Tibial nerve (tissue), 4 donors: Measurements from ENCODE around the gene ELAPOR1. TPM values are rescaled to one million over a fixed set of nuclear protein-coding genes. Genes with fewer than 3 reads are reported as not detected.

Source experiments
- DNase-seq, 2 donors: peaks; one replicate each; pipeline ENCODE4 v3.0.0-alpha.2; 2019; ENCODE audit warnings: low spot score in 2 of 2
- H3K27ac ChIP-seq, 4 donors: fragments of 200-600 bp; sonication (generic) in 3 of 4; one replicate each; pipeline ENCODE4 v1.5.1; 2017 to 2019; ENCODE audit warnings: mild to moderate bottlenecking in 1 of 4
- H3K27me3 ChIP-seq, 2 donors: fragments of 200-600 bp; sonication (generic) in 1 of 2; one replicate each; pipeline versions ENCODE4 v1.5.1 to v1.6.0; 2017 to 2019
- H3K36me3 ChIP-seq, 3 donors: fragments of 200-600 bp; sonication (generic); one replicate each; pipeline ENCODE4 v1.5.1; 2018 to 2019
- H3K4me1 ChIP-seq, 4 donors: fragments of 200-600 bp; sonication (generic) in 3 of 4; one replicate each; pipeline ENCODE4 v1.5.1; 2017 to 2019
- H3K4me3 ChIP-seq, 4 donors: fragments of 200-600 bp; sonication (generic) in 3 of 4; one replicate each; pipeline ENCODE4 v1.5.1; 2017 to 2019; ENCODE audit warnings: mild to moderate bottlenecking in 1 of 4, moderate library complexity in 1 of 4
- H3K9me3 ChIP-seq, 4 donors: fragments of 200-600 bp; sonication (generic) in 3 of 4; one replicate each; pipeline ENCODE4 v1.5.1; 2017 to 2019
- EP300 ChIP-seq, 2 donors: sonication (generic); formaldehyde crosslinking; IDR thresholded peaks; one replicate each; pipeline ENCODE4 v1.6.1; 2017; ENCODE audit warnings: antibody characterized with exemption in 2 of 2, mild to moderate bottlenecking in 1 of 2
- POLR2A ChIP-seq, 2 donors: fragments of 450-650 bp; IDR thresholded peaks; one replicate each; pipeline ENCODE4 v1.6.1; 2017; ENCODE audit warnings: antibody characterized with exemption in 2 of 2, mild to moderate bottlenecking in 2 of 2, moderate library complexity in 2 of 2
- WGBS, 2 donors: methylation state at CpG; one replicate each; pipeline ENCODE4 v1.1.5; 2018; 5-methylcytosine and 5-hydroxymethylcytosine counted together
- total RNA-seq, 4 donors: library from RNA; depleted of rRNA; stranded (reverse); fragments of >200 nt; gene quantifications; one replicate each; pipeline ENCODE4 v1.1.0, GENCODE V29; 2016
- TF ChIP-seq, protein P1 (sequence below), 5 experiments: fragments of 200-600 bp in 3 of 5; fragments of 450-650 bp in 2 of 5; sonication (generic) in 3 of 5; IDR thresholded peaks; one replicate each; pipeline ENCODE4 v1.5.1; 2016 to 2019; ENCODE audit warnings: antibody characterized with exemption in 5 of 5, mild to moderate bottlenecking in 3 of 5, moderate library complexity in 2 of 5

ELAPOR1 gene
- total RNA-seq, 4 donors from 2014 or later: 0.20 to 0.90 (median 0.32) TPM

DNA sequence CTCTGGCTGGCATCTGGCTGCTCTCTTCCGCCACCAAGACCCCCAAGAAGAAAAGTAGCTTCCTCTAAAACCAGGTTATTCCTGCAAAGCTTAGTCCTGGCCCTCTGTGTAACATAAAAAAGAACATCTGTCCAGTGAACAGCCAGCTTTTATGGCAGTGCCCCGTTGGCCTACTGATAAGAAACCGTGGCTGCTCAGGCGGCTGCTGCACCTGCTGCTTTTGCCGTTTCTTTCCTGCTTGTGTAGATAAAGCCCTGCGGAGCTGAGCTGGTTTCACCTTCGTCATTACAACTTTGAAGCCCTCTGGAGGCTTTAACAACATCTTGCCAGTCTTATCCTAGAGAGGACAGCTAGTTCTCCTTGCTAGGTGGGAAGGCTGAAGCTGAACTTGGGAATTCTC is 20.5 kb downstream of the ELAPOR1 start:
- Histone ChIP-seq H3K27me3 (no peaks in the 10 kb centered on the region), H3K4me1 (peaks cover 0 to 8% (median 0%) of the 10 kb centered on the region in 4 donors), H3K4me3 (no peak overlapping the region), H3K9me3 (no peaks in the 10 kb centered on the region), H3K27ac (peak overlapping the region in 1 of 4 donors; percentile 17), H3K36me3 (no peaks in the 10 kb centered on the region)
- DNase-seq: no peak
- TF ChIP-seq POLR2A (IDR thresholded peaks at IDR 0.05) (no peak), EP300 (IDR thresholded peaks at IDR 0.05) (no peak)
- TF ChIP-seq, protein P1, sequence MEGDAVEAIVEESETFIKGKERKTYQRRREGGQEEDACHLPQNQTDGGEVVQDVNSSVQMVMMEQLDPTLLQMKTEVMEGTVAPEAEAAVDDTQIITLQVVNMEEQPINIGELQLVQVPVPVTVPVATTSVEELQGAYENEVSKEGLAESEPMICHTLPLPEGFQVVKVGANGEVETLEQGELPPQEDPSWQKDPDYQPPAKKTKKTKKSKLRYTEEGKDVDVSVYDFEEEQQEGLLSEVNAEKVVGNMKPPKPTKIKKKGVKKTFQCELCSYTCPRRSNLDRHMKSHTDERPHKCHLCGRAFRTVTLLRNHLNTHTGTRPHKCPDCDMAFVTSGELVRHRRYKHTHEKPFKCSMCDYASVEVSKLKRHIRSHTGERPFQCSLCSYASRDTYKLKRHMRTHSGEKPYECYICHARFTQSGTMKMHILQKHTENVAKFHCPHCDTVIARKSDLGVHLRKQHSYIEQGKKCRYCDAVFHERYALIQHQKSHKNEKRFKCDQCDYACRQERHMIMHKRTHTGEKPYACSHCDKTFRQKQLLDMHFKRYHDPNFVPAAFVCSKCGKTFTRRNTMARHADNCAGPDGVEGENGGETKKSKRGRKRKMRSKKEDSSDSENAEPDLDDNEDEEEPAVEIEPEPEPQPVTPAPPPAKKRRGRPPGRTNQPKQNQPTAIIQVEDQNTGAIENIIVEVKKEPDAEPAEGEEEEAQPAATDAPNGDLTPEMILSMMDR (IDR thresholded peaks at IDR 0.05): no peak
- 67 to 69% methylated on average over 7 of the region's 7 CpGs for WGBS, 2 donors

- 86 to 95% methylated on average over 3 of the region's 3 CpGs for WGBS, 2 donors
Measured at GRCh38 chr1:109135940-109136339, 22.0 kb downstream of the ELAPOR1 start.

DNA sequence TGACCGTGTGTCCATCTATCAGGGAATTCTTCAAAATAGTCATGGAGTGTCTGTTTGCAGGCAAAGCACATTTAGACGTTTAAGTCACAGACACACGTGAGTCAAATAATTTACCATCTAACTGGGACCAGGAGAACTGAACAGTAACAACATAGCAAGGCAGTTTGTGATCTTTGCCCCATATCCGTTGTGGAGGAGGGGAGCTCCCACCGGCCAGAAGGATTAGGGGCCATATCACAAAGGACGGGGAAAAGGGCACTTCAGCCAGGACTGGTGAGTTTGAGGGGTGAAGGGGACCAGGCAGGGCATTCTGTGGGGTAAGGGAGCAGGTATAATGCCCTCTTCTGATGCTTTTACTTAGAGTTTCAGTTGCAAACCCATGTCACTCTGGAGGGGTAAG is 22.9 kb downstream of the ELAPOR1 start:
- WGBS, 2 donors: 81 to 83% methylated on average over 6 of the region's 6 CpGs
- H3K27ac ChIP-seq: peak overlapping the region in 1 of 4 donors; percentile 27
- TF ChIP-seq, protein P1 (IDR thresholded peaks at IDR 0.05): no peak
- TF ChIP-seq POLR2A (IDR thresholded peaks at IDR 0.05): no peak
- no peak for TF ChIP-seq EP300 (IDR thresholded peaks at IDR 0.05)

More at GRCh38 chr1:109135940-109136339, 22.0 kb downstream of the ELAPOR1 start:
- Histone ChIP-seq H3K27me3 (no peaks in the 10 kb centered on the region), H3K4me3 (no peak overlapping the region), H3K36me3 (no peaks in the 10 kb centered on the region), H3K4me1 (peaks cover 0 to 8% (median 0%) of the 10 kb centered on the region in 4 donors), H3K9me3 (no peaks in the 10 kb centered on the region), H3K27ac (no peak overlapping the region)
- TF ChIP-seq POLR2A (IDR thresholded peaks at IDR 0.05) (no peak), EP300 (IDR thresholded peaks at IDR 0.05) (no peak)
- TF ChIP-seq, protein P1 (IDR thresholded peaks at IDR 0.05): no peak
- no peak for DNase-seq

DNA sequence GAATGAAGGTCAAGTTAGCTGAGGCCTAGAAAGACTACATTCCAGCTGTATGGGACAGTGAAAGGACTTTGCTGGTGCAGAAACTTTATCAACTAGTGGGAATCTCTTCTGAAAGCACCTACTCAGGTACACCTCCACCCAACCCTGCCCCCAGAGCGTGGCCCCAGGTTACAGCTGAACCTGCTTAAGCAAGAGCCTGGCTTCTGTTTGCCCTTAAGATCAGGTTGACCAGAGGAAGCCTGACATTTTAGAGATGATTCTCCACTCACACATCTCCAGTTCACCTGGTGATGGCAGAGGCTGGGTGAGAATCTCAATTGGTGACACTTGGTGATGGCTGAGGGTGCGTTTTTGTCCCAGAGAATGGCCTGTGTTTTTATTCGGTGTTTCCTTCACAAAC is 24.0 kb downstream of the ELAPOR1 start:
- no peaks in the 10 kb centered on the region for H3K9me3 ChIP-seq
- no peak overlapping the region for H3K4me3 ChIP-seq
- DNase-seq: no peak
- TF ChIP-seq EP300 (IDR thresholded peaks at IDR 0.05) (no peak), POLR2A (IDR thresholded peaks at IDR 0.05) (no peak)
- TF ChIP-seq, protein P1 (IDR thresholded peaks at IDR 0.05): no peak
- H3K27ac ChIP-seq: peak overlapping the region in 1 of 4 donors; percentile 27
- H3K4me1 ChIP-seq: peaks cover 0 to 8% (median 0%) of the 10 kb centered on the region in 4 donors
- WGBS, 2 donors: 92 to 98% methylated on average over 3 of the region's 3 CpGs
- no peaks in the 10 kb centered on the region for H3K27me3 ChIP-seq
- H3K36me3 ChIP-seq: no peaks in the 10 kb centered on the region

More for the DNA sequence above, 22.9 kb downstream of the ELAPOR1 start:
- no peak for DNase-seq
- H3K4me3 ChIP-seq: no peak overlapping the region
- H3K27me3 ChIP-seq: no peaks in the 10 kb centered on the region
- H3K36me3 ChIP-seq: no peaks in the 10 kb centered on the region
- no peaks in the 10 kb centered on the region for H3K9me3 ChIP-seq
- peaks cover 0 to 8% (median 0%) of the 10 kb centered on the region in 4 donors for H3K4me1 ChIP-seq

DNA sequence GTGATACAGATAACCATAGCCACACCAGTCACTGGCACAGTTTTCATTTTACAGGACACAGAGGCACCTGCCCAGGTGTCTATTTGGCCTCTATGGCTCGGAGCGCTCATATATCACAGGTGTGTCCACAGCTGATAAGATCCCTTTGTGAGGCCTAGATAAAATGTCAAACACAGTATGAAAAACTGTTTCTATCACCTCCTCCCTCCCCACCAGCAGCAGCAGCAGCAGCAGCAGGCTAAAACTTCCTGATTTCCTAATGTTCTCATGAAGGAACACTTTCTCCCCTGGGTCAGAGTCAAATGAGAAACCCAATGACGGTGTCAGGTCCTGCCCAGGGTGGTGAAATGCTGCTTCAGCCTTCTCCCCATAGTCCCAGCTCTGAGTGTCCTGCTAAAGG is 24.4 kb downstream of the ELAPOR1 start:
- 81 to 100% methylated on average over 3 of the region's 3 CpGs for WGBS, 2 donors
- peak overlapping the region in 1 of 4 donors; percentile 27 for H3K27ac ChIP-seq
- TF ChIP-seq, protein P1 (IDR thresholded peaks at IDR 0.05): no peak
- TF ChIP-seq POLR2A (IDR thresholded peaks at IDR 0.05) (no peak), EP300 (IDR thresholded peaks at IDR 0.05) (no peak)

More for the DNA sequence above, 24.4 kb downstream of the ELAPOR1 start:
- Histone ChIP-seq H3K27me3 (no peaks in the 10 kb centered on the region), H3K4me3 (no peak overlapping the region), H3K36me3 (no peaks in the 10 kb centered on the region), H3K9me3 (no peaks in the 10 kb centered on the region), H3K4me1 (peaks cover 0 to 8% (median 0%) of the 10 kb centered on the region in 4 donors)
- no peak for DNase-seq
